Epithelial cell of proximal tubule (primary cell): ENCODE measurements around the gene CEP63. TPM values are rescaled to one million over a fixed set of nuclear protein-coding genes. Genes with fewer than 3 reads are reported as not detected.

Experiments used
- DNase-seq: peaks from one replicate; pipeline ENCODE4 v3.0.0-alpha.2; 2011; ENCODE audit warnings: low read depth
- H3K4me3 ChIP-seq: 2 replicates; pipeline ENCODE4 v1.5.1; 2011; ENCODE audit warnings: low read depth, mild to moderate bottlenecking, low read length
- total RNA-seq: library from RNA; depleted of rRNA; stranded (reverse); fragments of >200 nt; gene quantifications from 2 replicates; pipeline ENCODE4 v1.2.3, GENCODE V29; 2015
- TF ChIP-seq, protein P1 (sequence below): conservative IDR thresholded peaks from 2 replicates; pipeline ENCODE4 v1.5.1; 2012; ENCODE audit warnings: low read depth, mild to moderate bottlenecking, low read length

The CEP63 gene
- total RNA-seq, 1 donor from 2014 or later, result 21.4 TPM

DNA sequence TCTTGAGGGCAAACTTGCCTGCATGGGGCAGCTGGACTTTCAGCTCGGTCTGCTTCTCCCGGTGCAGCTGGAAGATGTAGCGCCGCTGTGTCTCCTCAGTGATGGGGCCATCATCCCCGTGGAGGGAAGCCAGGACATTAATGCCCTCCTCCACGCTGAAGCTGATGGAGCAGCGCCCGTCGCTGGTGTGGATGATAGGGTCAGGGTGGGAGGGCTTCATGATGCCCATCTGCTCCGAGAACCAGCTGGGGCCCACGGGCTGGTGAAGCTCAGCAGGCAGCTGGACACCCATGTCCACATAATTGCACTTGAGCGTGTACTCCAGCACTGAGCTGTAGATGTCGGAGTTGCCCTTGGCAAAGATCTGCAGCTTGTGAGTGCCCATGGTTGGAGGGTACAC is 118.1 kb downstream of the CEP63 start:
- no peak overlapping the region for H3K4me3 ChIP-seq
- TF ChIP-seq, protein P1, sequence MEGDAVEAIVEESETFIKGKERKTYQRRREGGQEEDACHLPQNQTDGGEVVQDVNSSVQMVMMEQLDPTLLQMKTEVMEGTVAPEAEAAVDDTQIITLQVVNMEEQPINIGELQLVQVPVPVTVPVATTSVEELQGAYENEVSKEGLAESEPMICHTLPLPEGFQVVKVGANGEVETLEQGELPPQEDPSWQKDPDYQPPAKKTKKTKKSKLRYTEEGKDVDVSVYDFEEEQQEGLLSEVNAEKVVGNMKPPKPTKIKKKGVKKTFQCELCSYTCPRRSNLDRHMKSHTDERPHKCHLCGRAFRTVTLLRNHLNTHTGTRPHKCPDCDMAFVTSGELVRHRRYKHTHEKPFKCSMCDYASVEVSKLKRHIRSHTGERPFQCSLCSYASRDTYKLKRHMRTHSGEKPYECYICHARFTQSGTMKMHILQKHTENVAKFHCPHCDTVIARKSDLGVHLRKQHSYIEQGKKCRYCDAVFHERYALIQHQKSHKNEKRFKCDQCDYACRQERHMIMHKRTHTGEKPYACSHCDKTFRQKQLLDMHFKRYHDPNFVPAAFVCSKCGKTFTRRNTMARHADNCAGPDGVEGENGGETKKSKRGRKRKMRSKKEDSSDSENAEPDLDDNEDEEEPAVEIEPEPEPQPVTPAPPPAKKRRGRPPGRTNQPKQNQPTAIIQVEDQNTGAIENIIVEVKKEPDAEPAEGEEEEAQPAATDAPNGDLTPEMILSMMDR, result no peak
- no peak for DNase-seq

DNA sequence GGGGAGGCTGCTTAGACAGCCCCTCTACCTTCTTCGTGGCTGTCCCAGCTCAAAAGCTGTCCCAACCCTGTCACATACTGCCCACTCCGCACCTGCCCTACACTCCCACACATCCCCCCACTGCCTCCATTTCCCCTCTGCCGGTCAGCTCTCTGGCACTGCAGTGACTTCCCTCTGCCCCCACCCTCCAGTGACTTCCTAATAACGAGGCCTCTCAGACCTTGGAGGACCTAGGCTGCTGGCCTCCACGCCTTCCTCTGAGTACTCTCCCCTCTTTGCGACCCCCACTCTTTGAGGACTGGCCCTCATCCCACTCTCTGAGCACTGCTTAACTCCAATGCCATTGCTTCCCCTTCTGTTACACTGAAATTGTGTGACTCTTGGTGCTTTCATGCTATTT is 119.7 kb downstream of the CEP63 start:
- TF ChIP-seq, protein P1, result no peak
- no peak overlapping the region for H3K4me3 ChIP-seq
- no peak for DNase-seq

DNA sequence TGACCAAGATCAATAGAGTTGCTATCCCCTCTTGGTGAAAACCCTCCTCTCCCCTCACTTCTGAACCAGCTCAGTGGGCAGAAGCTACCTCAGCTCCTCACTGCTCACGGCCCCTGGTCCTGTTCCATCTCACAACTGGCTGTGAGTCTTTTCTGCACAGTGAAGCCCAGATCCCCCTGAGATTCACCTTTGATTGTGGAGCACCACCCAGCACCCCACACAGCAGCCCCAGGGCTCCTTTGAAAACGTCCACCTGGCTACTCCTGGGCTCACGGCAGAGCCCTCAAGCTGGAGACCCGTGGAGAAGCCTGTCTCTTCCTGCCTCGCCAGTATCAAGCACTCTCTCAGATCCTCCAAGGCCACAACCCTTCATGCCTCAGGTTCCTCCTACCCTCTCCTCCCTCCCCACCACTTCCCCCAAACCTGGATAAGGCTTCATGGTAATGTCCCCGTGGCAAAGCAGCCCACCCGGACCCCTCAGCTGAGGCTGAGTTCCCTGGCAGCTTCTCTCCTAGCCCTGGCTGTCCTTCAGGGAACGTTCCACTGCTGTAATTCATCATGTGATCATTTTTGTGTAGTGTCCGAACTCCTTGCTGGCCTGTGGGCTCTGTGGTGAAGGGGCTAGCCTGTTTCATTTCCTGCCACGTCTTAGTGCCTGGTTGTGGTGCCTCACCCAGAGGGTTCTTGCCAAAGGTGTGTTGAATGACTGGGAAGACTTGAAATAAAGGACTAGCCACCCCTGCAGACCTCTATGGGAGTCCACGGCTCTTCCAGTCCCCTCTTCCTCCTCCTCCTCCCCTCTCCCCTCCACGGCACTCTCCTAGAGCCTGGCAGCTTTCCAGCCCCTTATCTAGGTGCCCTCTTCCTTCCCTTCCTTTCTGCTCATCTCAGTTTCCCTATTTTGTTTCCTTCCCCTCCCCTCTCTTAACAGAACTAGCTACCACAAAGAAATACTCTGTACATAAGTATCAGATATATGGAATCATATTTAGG is 120.5 kb downstream of the CEP63 start:
- H3K4me3 ChIP-seq, result no peak overlapping the region
- no peak for DNase-seq
- TF ChIP-seq, protein P1, result no peak

DNA sequence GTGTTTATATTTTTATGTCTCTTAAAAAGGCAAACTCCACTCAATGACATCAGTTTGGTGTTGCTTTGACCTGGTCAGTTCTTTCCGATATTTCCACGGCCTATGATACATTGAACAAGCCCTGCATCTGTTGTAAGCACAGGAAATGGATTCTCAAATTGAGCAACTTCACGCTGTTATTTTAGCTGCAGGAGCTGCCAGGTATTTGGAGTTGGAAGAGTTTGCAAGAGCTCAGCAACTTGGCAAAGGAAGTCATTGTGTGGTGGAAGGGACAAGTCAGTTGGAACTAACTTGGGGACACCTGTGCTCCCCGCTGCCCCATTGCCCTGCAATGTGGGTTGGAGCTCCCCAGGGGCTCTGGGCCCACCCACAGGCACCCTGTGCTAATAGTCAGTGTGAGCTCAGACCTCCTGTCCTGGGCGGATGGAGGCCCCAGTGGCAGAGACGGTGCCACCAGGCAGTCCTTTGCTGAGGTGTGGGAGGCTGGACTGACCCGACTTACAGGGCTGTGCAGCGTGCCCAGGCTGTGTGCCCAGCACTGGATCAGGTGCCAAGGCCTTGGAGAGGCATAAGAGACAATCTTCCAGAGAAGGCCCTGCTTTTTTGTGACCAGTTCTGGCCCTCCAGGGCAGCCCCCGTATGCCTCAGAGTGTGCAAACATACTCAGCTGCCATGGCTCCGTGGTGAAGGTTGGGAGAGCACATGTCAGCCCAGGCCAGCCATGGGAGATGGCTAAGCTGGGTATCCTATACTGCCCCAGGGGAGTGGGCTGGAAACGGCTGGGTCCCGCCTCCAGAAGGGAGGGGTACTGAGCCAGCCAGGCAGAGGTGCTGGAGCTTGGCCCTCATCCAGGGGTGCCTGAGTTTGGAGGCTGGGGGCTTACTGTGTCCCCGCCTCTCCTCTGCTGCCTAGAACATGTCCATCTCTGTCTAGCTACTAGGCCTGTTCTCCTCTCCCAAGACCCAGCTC is 121.5 kb downstream of the CEP63 start:
- no peak overlapping the region for H3K4me3 ChIP-seq
- DNase-seq, result no peak
- TF ChIP-seq, protein P1, result no peak

DNA sequence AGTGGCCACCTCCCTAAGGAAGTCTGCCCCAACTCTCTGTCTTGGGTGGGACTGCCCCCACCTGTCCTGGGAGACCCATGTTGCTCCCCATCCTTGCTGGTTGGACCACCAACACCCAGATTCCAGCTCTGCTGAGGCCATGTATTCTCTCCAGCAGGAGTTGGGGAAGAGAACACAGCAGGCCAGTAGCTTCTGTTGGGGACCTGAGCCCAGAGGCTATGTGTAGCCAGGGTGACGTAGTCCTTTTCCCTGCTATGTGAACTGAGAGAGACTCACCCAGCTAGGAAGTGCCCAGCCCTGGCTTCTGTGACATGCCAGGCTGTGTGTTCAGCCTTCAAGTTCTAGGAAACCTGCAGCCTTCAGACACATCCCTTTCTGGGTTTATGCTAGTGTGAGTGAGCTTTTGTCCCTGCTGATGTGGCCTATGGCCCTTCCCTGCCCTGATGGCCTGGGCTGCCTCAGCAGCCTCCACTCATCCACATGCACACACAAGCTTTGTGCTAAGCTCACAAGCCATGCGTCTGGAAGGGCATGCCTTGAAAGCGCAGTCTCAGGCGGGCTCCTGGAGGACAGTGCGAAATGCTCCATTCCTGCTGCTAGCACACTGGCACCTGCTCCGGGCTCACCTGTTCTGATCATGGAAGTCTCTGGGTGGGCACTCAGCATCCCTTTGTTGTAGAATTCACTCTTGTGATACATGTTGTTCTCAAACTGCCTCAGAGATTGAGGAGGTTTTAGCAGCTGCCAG is 122.3 kb downstream of the CEP63 start:
- DNase-seq, result no peak
- H3K4me3 ChIP-seq, result no peak overlapping the region
- TF ChIP-seq, protein P1, result no peak

DNA sequence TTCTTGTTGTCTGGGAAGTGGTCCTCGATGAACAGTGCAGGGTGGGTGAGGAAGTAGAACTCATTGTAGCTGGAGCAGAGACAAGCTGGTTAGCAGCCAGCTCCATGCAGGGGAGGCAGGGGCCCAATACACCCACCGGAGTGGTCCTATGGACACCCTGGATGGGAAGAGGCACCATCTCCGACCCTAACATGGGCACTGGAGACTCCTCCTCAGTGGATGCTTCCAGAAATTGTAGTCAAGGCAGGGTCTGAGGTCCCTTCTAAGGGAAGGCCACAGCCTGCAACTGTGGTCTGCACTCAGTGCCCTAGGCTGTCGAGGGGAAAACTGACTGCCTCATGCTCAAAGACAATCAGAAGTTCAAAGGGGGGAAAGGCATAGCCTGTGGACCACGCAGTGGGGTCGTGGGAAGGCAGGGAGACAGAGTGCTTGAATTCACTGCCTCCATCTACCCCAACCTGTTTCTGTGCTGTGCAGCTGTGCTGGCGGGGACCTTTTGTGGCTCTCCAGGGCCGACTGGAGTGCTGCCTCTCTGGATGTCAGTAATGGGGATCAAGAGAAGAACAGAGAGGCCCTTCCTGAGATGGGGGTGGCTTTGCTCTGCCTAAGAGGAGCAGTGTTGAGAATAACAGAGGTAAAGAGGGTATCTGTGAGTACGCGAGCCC is 123.0 kb downstream of the CEP63 start:
- H3K4me3 ChIP-seq, result no peak overlapping the region
- TF ChIP-seq, protein P1, result no peak

More for the DNA sequence above, 123.0 kb downstream of the CEP63 start:
- DNase-seq, result no peak
